GM20000 (cell line): ENCODE data around the gene SF3A2.

ENCODE experiments used
- DNase-seq: peaks from one replicate; pipeline ENCODE4 v3.0.0; 2012; ENCODE audit warnings: low spot score
- TF ChIP-seq, protein P1 (sequence below): IDR thresholded peaks from 2 replicates; pipeline ENCODE4 v1.5.1; 2012; ENCODE audit warnings: mild to moderate bottlenecking, control low read depth; ENCODE audit errors: extremely low read depth, missing control alignments

Gene SF3A2

DNA sequence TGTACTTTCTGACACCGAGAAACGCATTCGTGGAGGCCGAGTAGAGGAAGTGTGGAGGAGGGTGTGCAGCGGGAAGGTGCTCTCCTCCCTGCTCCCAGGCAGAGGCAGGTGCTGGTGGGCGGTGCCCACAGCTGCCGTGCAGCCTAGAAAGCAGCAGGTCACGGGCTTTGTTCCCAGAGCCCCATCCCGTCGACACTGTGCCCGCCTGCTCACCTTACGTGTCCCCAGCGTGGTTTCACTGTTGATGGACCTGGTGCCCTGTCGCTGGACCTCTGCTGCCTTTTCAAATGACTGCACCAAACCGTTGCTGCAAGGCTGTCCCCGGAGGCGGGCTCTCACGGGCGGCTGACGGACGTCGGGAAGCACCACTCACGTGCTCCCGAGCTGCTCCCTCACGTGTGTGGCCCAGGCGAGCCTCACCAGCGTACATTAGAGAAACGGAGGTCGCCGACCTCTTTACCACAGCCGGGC lies 21.3 kb upstream of the SF3A2 start:
- TF ChIP-seq, protein P1, sequence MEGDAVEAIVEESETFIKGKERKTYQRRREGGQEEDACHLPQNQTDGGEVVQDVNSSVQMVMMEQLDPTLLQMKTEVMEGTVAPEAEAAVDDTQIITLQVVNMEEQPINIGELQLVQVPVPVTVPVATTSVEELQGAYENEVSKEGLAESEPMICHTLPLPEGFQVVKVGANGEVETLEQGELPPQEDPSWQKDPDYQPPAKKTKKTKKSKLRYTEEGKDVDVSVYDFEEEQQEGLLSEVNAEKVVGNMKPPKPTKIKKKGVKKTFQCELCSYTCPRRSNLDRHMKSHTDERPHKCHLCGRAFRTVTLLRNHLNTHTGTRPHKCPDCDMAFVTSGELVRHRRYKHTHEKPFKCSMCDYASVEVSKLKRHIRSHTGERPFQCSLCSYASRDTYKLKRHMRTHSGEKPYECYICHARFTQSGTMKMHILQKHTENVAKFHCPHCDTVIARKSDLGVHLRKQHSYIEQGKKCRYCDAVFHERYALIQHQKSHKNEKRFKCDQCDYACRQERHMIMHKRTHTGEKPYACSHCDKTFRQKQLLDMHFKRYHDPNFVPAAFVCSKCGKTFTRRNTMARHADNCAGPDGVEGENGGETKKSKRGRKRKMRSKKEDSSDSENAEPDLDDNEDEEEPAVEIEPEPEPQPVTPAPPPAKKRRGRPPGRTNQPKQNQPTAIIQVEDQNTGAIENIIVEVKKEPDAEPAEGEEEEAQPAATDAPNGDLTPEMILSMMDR = no peak
- DNase-seq = no peak

DNA sequence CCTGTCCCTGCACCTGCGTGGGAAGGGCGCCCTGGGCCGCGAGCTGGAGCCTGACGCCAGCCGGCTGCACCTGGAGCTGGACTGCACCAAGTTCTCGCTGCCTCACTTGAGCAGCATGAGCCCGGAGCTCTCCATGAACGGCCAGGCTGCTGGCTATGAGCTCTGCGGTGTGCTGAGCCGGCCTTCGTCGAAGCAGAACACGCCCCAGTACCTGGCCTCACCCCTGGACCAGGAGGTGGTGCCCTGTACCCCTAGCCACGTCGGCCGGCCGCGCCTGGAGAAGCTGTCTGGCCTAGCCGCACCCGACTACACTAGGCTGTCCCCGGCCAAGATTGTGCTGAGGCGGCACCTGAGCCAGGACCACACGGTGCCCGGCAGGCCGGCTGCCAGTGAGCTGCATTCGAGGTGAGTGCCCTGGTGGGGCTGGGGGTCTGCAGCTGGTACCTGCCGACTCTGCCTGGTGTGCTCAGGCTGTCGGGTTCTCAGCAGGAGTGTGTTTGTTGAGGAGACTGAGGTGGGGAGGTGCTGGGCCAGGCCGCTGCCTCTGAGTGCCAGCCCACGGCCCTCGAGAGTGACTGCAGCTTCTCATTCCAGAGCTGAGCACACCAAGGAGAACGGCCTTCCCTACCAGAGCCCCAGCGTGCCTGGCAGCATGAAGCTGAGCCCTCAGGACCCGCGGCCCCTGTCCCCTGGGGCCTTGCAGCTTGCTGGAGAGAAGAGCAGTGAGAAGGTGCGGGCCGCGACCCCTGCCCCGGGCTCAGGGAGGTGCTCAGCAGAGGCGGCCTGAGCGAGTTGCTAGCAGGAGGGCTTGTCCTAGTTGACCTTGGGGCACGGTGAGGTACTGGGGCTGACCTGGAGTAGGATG lies 20.0 kb upstream of the SF3A2 start:
- DNase-seq = no peak
- TF ChIP-seq, protein P1 = no peak

DNA sequence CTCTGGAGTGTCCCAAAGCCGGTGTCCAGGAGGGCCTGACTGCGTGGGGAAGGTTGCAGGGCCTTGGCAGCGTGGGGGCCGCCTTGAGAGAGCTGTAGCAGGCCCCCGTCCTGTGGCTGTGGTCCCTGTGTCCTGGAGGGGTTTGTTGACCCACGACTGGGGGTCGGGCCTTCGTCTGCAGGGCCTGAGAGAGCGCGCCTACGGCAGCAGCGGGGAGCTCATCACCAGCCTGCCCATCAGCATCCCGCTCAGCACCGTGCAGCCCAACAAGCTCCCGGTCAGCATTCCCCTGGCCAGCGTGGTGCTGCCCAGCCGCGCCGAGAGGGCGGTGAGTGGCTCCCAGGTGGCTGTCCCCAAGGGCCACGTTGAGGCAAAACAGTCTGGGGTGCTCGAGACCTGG lies 19.0 kb upstream of the SF3A2 start:
- TF ChIP-seq, protein P1 = no peak
- no peak for DNase-seq

DNA sequence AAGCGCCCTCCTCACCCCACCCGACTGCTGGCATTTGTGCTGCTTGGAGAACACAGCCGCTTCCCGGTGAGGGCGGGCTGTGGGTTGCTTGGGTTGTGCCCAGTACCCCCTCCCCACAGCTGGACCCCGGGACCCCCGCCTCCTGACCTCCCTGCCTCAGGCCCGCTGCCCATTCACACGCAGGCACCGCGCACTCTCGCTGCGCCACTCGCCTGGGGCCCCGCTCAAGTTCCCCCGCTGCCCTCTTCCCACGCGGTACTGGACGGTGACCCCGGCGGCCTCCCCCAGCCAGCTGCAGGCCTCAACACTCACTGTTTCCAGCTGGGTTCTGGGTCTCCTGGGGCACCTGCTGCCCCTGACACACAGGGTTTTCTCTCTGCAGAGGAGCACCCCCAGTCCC lies 16.9 kb upstream of the SF3A2 start:
- DNase-seq = no peak
- TF ChIP-seq, protein P1 = no peak

DNA sequence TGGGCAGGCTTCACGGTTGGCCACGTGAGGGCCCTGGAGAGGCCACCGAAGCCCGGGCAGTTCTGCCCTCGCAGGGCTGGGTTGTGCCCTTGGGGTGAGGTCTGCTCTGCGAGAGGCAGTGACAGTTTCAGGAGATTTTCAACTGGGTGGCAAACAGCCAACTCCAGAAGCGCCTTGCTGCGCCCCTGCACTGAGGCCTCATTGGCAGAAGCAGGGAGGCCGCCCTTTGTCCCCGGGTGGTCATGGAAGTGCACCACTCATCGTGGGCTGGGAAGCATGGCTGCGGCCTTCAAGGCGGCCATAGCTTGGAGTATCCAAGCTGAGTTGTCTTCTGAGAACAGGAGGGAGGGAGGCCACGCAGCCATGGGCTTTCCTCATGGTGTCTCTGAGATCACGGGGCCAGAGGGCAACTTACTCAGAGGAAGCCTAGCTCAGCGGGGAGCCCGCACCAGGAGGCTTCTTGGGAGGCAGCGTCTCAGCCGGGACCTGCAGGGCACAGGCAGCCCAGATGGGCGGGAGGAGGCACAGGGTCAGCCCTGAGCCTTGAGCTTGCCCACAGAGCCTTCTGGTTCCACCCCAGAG lies 15.3 kb upstream of the SF3A2 start:
- TF ChIP-seq, protein P1 = no peak
- no peak for DNase-seq

DNA sequence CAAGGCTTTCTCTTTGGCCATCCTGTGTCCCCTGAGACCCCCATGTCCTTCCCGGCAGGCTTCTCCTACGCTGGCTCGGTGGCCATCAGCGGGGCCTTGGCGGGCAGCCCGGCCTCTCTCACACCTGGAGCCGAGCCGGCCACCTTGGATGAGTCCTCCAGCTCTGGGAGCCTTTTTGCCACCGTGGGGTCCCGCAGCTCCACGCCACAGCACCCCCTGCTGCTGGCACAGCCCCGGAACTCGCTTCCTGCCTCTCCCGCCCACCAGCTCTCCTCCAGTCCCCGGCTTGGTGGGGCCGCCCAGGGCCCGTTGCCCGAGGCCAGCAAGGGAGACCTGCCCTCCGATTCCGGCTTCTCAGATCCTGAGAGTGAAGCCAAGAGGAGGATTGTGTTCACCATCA lies 14.7 kb upstream of the SF3A2 start:
- TF ChIP-seq, protein P1 = no peak
- DNase-seq = no peak

DNA sequence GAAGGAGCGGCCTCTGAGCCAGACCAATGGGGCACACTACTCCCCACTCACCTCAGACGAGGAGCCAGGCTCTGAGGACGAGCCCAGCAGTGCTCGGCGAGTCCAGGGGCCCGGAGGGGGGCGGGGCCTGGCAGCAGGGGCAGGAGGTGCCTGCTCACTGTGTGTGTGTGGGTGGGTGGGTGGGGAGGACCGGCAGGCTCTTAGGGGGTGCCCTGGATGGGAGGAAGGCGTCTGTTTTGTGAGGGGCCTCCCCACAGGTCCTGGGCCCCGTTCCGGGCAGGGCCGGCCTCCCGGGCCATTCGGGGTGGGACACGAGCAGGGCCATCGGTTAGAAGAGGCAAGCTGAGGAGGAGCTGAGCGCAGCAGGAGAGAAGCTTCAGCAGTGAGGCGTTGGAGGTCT lies 13.2 kb upstream of the SF3A2 start:
- TF ChIP-seq, protein P1 = no peak
- no peak for DNase-seq
